ENCODE measurements around the gene AP3B2. TPM values are rescaled to one million over a fixed set of nuclear protein-coding genes. Genes with fewer than 3 reads are reported as not detected.

The AP3B2 gene
- total and polyA plus RNA-seq, 2 donors (not counting 3 experiments of a cell fraction or from before 2014, with no cell fraction given): not detected

GRCh38 chr15:82737975-82738374 lies 28.3 kb upstream of the AP3B2 start:
- Histone ChIP-seq H4K20me1 (replicated peaks; ENCODE audit: control insufficient read depth, extremely low read depth, insufficient read depth, low read length) (no peaks in the 10 kb centered on the region), H2AFZ (ENCODE audit: low read depth, low read length) (no peak overlapping the region), H3K4me3 (replicated peaks in 1 of 3; ENCODE audit: insufficient read depth in 1 of 3, low read depth in 1 of 3, low read length in 3 of 3) (no peak overlapping the region), H3K9me3 (replicated peaks; ENCODE audit: control insufficient read depth, insufficient read depth, low read length) (no peaks in the 10 kb centered on the region), H3K27me3 (ENCODE audit: control insufficient read depth in 2 of 2, insufficient read depth in 2 of 2, low read length in 2 of 2) (no peaks in the 10 kb centered on the region), H3K79me2 (ENCODE audit: control insufficient read depth, insufficient read depth, low read length) (no peaks in the 10 kb centered on the region), H3K4me2 (ENCODE audit: insufficient read depth, low read length) (no peak overlapping the region), H3K9me1 (replicated peaks; ENCODE audit: control insufficient read depth, extremely low read depth, insufficient read depth, low read length) (no peaks in the 10 kb centered on the region), H3K27ac (ENCODE audit: insufficient read depth, low read depth, low read length) (no peak overlapping the region), H3K36me3 (ENCODE audit: control insufficient read depth in 2 of 2, extremely low read depth in 1 of 2, insufficient read depth in 2 of 2, low read length in 2 of 2) (no peaks in the 10 kb centered on the region), H3K9ac (replicated peaks; ENCODE audit: extremely low read depth, insufficient read depth, low read length) (no peak overlapping the region), H3K4me1 (ENCODE audit: control insufficient read depth, extremely low read depth, insufficient read depth, low read length) (no peaks in the 10 kb centered on the region)
- intact Hi-C loops (cut with micrococcal nuclease) (no loop called here), dilution Hi-C loops (cut with MboI; ENCODE audit: extremely low pct_ligation_motif_present, low sequenced_read_pairs) (no loop called here)
- FAIRE-seq (no peak), DNase-seq (ENCODE audit: low read depth, low spot score) (no peak)
- ChIA-PET POLR2A (no interaction called here), CTCF (no interaction called here)
- TF ChIP-seq MAX (IDR thresholded peaks at IDR 0.05; ENCODE audit: insufficient read depth, insufficient read length): no peak
- TF ChIP-seq CTCF (IDR thresholded peaks at IDR 0.05; ENCODE audit: extremely low read depth in 1 of 2, insufficient read depth in 1 of 2, low read depth in 1 of 2, low read length in 2 of 2): no peak
- TF ChIP-seq POLR2AphosphoS5 (IDR thresholded peaks at IDR 0.05; ENCODE audit: insufficient read depth, low read depth, low read length): no peak
- no peak for TF ChIP-seq EZH2 (IDR thresholded peaks at IDR 0.05; ENCODE audit: borderline replicate concordance, low read depth, low read length, severe bottlenecking)
- TF ChIP-seq GATA2 (IDR thresholded peaks at IDR 0.05; ENCODE audit: insufficient read depth, insufficient read length, low read depth, low read length): no peak
- TF ChIP-seq MYC (IDR thresholded peaks at IDR 0.05; ENCODE audit: low read depth, low read length): no peak
- TF ChIP-seq JUN (IDR thresholded peaks at IDR 0.05; ENCODE audit: borderline replicate concordance, insufficient read depth, insufficient read length, low read depth): no peak
- no peak for TF ChIP-seq POLR2A (IDR thresholded peaks at IDR 0.05; ENCODE audit: low read depth, low read length)
- no peak for TF ChIP-seq FOS (IDR thresholded peaks at IDR 0.05; ENCODE audit: borderline replicate concordance, insufficient read depth, low read length)
- no TSS peak for BruUV-seq (replicated peaks)
